ENCODE results near the gene PCDH15.

DNA sequence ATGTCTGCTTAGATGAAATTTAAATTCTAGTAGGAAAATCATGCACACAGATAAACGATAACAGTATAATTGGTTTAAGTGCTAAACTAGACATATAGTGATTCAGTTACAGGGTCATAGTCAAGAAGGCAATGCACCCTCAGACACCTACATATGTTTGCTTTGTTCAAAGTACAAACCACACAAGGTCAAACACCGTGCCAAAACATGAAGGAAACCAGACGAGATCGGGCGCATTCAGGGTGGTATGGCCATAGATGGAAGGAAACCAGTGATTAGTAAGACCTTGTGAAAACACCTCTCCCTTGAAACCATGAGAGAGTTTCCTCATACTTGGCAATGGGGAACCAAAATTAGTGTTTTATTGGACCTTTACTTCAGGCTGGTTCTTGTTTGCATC, 906.9 kb downstream of the PCDH15 start:
- TF ChIP-seq ZNF121 (CRISPR knock-in tag; IDR thresholded peaks at IDR 0.05) (no peak), ZNF687 (CRISPR knock-in tag; IDR thresholded peaks at IDR 0.05) (no peak), YY1 (IDR thresholded peaks at IDR 0.05; ENCODE audit: insufficient read depth, insufficient replicate concordance, low read depth, low read length) (no peak)
- TF ChIP-seq, protein P1, sequence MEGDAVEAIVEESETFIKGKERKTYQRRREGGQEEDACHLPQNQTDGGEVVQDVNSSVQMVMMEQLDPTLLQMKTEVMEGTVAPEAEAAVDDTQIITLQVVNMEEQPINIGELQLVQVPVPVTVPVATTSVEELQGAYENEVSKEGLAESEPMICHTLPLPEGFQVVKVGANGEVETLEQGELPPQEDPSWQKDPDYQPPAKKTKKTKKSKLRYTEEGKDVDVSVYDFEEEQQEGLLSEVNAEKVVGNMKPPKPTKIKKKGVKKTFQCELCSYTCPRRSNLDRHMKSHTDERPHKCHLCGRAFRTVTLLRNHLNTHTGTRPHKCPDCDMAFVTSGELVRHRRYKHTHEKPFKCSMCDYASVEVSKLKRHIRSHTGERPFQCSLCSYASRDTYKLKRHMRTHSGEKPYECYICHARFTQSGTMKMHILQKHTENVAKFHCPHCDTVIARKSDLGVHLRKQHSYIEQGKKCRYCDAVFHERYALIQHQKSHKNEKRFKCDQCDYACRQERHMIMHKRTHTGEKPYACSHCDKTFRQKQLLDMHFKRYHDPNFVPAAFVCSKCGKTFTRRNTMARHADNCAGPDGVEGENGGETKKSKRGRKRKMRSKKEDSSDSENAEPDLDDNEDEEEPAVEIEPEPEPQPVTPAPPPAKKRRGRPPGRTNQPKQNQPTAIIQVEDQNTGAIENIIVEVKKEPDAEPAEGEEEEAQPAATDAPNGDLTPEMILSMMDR (CRISPR knock-in tag; IDR thresholded peaks at IDR 0.05): no peak
- TF ChIP-seq, protein P2, sequence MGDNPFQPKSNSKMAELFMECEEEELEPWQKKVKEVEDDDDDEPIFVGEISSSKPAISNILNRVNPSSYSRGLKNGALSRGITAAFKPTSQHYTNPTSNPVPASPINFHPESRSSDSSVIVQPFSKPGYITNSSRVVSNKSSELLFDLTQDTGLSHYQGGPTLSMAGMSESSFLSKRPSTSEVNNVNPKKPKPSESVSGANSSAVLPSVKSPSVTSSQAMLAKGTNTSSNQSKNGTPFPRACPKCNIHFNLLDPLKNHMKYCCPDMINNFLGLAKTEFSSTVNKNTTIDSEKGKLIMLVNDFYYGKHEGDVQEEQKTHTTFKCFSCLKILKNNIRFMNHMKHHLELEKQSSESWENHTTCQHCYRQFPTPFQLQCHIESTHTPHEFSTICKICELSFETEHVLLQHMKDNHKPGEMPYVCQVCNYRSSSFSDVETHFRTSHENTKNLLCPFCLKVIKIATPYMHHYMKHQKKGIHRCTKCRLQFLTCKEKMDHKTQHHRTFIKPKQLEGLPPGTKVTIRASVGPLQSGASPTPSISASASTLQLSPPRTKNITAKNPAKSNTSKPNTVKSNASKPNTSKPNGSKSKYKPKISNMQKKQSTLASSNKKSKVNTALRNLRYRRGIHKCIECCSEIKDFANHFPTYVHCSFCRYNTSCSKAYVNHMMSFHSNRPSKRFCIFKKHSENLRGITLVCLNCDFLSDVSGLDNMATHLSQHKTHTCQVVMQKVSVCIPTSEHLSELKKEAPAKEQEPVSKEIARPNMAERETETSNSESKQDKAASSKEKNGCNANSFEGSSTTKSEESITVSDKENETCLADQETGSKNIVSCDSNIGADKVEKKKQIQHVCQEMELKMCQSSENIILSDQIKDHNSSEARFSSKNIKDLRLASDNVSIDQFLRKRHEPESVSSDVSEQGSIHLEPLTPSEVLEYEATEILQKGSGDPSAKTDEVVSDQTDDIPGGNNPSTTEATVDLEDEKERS (CRISPR knock-in tag; IDR thresholded peaks at IDR 0.05): no peak

Data from HepG2 (cell line).